H9 (cell line): Measurements from ENCODE around the gene KCNE2. TPM values are rescaled to one million over a fixed set of nuclear protein-coding genes. Genes with fewer than 3 reads are reported as not detected.

Source experiments
- DNase-seq: peaks from one replicate; pipeline ENCODE4 v3.0.0-alpha.2; 2017
- H2AFZ ChIP-seq: one replicate; pipeline ENCODE4 v1.6.1; 2013; ENCODE audit warnings: mild to moderate bottlenecking, low read length, control low read depth, moderate library complexity
- H2AK5ac ChIP-seq: 2 replicates; pipeline ENCODE4 v1.6.1; 2013; ENCODE audit warnings: low read length, control low read depth, mixed read lengths; ENCODE audit not compliant: insufficient read length
- H2BK120ac ChIP-seq: one replicate; pipeline ENCODE4 v1.6.1; 2013; ENCODE audit warnings: low read depth, mild to moderate bottlenecking, low read length, control low read depth, inconsistent platforms; ENCODE audit not compliant: poor library complexity, severe bottlenecking
- H2BK12ac ChIP-seq: 2 replicates; pipeline ENCODE4 v1.6.1; 2013; ENCODE audit warnings: low read length, control low read depth, mixed read lengths, low read depth; ENCODE audit not compliant: insufficient read length
- H2BK15ac ChIP-seq: 2 replicates; pipeline ENCODE4 v1.6.1; 2013; ENCODE audit warnings: low read depth, low read length, control low read depth
- H2BK20ac ChIP-seq: one replicate; pipeline ENCODE4 v1.6.1; 2013; ENCODE audit warnings: low read depth, mild to moderate bottlenecking, low read length, control low read depth, inconsistent platforms; ENCODE audit not compliant: poor library complexity, severe bottlenecking
- H2BK5ac ChIP-seq: 2 replicates; pipeline ENCODE4 v1.6.1; 2013; ENCODE audit warnings: low read length, control low read depth, mixed read lengths; ENCODE audit not compliant: insufficient read length
- H3K14ac ChIP-seq: 2 replicates; pipeline ENCODE4 v1.6.1; 2013; ENCODE audit warnings: low read length, control low read depth; ENCODE audit not compliant: insufficient read depth
- H3K18ac ChIP-seq: 2 replicates; pipeline ENCODE4 v1.6.1; 2013; ENCODE audit warnings: low read depth, mild to moderate bottlenecking, mixed read lengths, low read length, control low read depth; ENCODE audit not compliant: insufficient read length
- H3K23ac ChIP-seq: 2 replicates; pipeline ENCODE4 v1.6.1; 2013; ENCODE audit warnings: low read length, control low read depth, mixed read lengths, low read depth; ENCODE audit not compliant: insufficient read length
- H3K23me2 ChIP-seq: 2 replicates; pipeline ENCODE4 v1.6.1; 2013; ENCODE audit warnings: low read depth, mild to moderate bottlenecking, mixed read lengths, low read length, control low read depth; ENCODE audit not compliant: insufficient read length, poor library complexity, severe bottlenecking
- H3K27ac ChIP-seq: 2 replicates; pipeline ENCODE4 v1.5.1; 2013; ENCODE audit warnings: low read length, control low read depth, mixed read lengths, low read depth; ENCODE audit not compliant: insufficient read length
- H3K27me3 ChIP-seq: 2 replicates; pipeline ENCODE4 v1.6.1; 2013; ENCODE audit warnings: low read length, control low read depth, inconsistent platforms; ENCODE audit not compliant: insufficient read depth
- H3K4ac ChIP-seq: 2 replicates; pipeline ENCODE4 v1.6.1; 2013; ENCODE audit warnings: low read depth, mild to moderate bottlenecking, control low read depth, inconsistent platforms, low read length, moderate library complexity
- H3K4me1 ChIP-seq: 2 replicates; pipeline ENCODE4 v1.6.1; 2013; ENCODE audit warnings: low read length, control low read depth, inconsistent platforms; ENCODE audit not compliant: insufficient read depth
- H3K4me2 ChIP-seq: 2 replicates; pipeline ENCODE4 v1.6.1; 2013; ENCODE audit warnings: low read length, control low read depth, mixed read lengths; ENCODE audit not compliant: insufficient read length, insufficient read depth
- H3K56ac ChIP-seq: 2 replicates; pipeline ENCODE4 v1.6.1; 2013; ENCODE audit warnings: low read depth, mild to moderate bottlenecking, mixed read lengths, low read length, control low read depth; ENCODE audit not compliant: insufficient read length
- H3K79me1 ChIP-seq: 2 replicates; pipeline ENCODE4 v1.6.1; 2013; ENCODE audit warnings: low read depth, mild to moderate bottlenecking, moderate library complexity, low read length, control low read depth, inconsistent platforms; ENCODE audit not compliant: insufficient read depth, poor library complexity, severe bottlenecking
- H3K79me2 ChIP-seq: 2 replicates; pipeline ENCODE4 v1.6.1; 2013; ENCODE audit warnings: low read length, control low read depth, inconsistent platforms; ENCODE audit not compliant: insufficient read depth
- H3K9ac ChIP-seq: 2 replicates; pipeline ENCODE4 v1.6.1; 2013; ENCODE audit warnings: low read length, control low read depth, mixed read lengths; ENCODE audit not compliant: insufficient read length; ENCODE audit errors: extremely low read depth
- H3K9me3 ChIP-seq: one replicate; pipeline ENCODE4 v1.6.1; 2013; ENCODE audit warnings: low read depth, low read length, inconsistent platforms; ENCODE audit not compliant: control insufficient read depth
- H3T11ph ChIP-seq: one replicate; pipeline ENCODE4 v1.6.1; 2013; ENCODE audit warnings: mild to moderate bottlenecking, low read length, control low read depth, inconsistent platforms
- H4K20me1 ChIP-seq: one replicate; pipeline ENCODE4 v1.6.1; 2013; ENCODE audit not compliant: control insufficient read depth, insufficient read length, insufficient read depth
- H4K5ac ChIP-seq: 2 replicates; pipeline ENCODE4 v1.6.1; 2013; ENCODE audit warnings: low read depth, mild to moderate bottlenecking, mixed read lengths, low read length, control low read depth; ENCODE audit not compliant: insufficient read length
- H4K8ac ChIP-seq: replicated peaks from 2 replicates; pipeline ENCODE4 v1.6.1; 2013; ENCODE audit warnings: low read length, control low read depth, mixed read lengths, low read depth; ENCODE audit not compliant: insufficient read length
- H4K91ac ChIP-seq: 2 replicates; pipeline ENCODE4 v1.6.1; 2013; ENCODE audit warnings: low read depth, mild to moderate bottlenecking, moderate library complexity, mixed read lengths, low read length, control low read depth; ENCODE audit not compliant: insufficient read length
- H3K27ac Mint-ChIP-seq, 3 experiments: 2 replicates in 2 of 3; 3 replicates in 1 of 3; pipeline ENCODE4 v1.8.0; 2020 to 2021; ENCODE audit warnings: mixed read lengths in 3 of 3, mild to moderate bottlenecking in 1 of 3, moderate library complexity in 1 of 3
- H3K27me3 Mint-ChIP-seq: 2 replicates; pipeline ENCODE4 v1.8.0; 2021; ENCODE audit warnings: low read depth, mild to moderate bottlenecking, moderate library complexity, mixed read lengths
- H3K36me3 Mint-ChIP-seq, 3 experiments: 2 replicates in 2 of 3; 3 replicates in 1 of 3; pipeline ENCODE4 v1.8.0; 2020 to 2021; ENCODE audit warnings: low read depth in 3 of 3, mixed read lengths in 3 of 3; ENCODE audit not compliant: insufficient read depth in 1 of 3
- H3K4me1 Mint-ChIP-seq, 2 experiments: 2 replicates each; pipeline ENCODE4 v1.8.0; 2020; ENCODE audit warnings: mixed read lengths in 2 of 2
- H3K4me3 Mint-ChIP-seq, 2 experiments: 2 replicates in 1 of 2; 3 replicates in 1 of 2; pipeline ENCODE4 v1.8.0; 2020 to 2021; ENCODE audit warnings: mild to moderate bottlenecking in 2 of 2, mixed read lengths in 2 of 2, moderate library complexity in 1 of 2
- H3K9me3 Mint-ChIP-seq, 2 experiments: 2 replicates in 1 of 2; 3 replicates in 1 of 2; pipeline ENCODE4 v1.8.0; 2020; ENCODE audit warnings: mild to moderate bottlenecking in 2 of 2, mixed read lengths in 2 of 2, moderate library complexity in 1 of 2
- WGBS: extraction: QIAGEN DNeasy Blood & Tissue Kit; methylation state at CpG from one replicate; pipeline ENCODE4 v1.1.7; 2013; ENCODE audit warnings: missing lambda C conversion rate, low lambda C conversion rate, mixed read lengths; ENCODE audit not compliant: insufficient read length; ENCODE audit errors: extremely low coverage; 5-methylcytosine and 5-hydroxymethylcytosine counted together
- total RNA-seq: library from RNA; stranded (reverse); gene quantifications from 2 replicates; pipeline ENCODE4 v1.2.1, GENCODE V29; 2021
- TF ChIP-seq, protein P1 (sequence below): fragments of 200-600 bp; sonication (generic); conservative IDR thresholded peaks from 3 replicates; pipeline ENCODE4 v1.8.0; 2021; ENCODE audit warnings: antibody characterized with exemption, mild to moderate bottlenecking

The KCNE2 gene
- total RNA-seq, 1 experiment from 2014 or later: not detected

DNA sequence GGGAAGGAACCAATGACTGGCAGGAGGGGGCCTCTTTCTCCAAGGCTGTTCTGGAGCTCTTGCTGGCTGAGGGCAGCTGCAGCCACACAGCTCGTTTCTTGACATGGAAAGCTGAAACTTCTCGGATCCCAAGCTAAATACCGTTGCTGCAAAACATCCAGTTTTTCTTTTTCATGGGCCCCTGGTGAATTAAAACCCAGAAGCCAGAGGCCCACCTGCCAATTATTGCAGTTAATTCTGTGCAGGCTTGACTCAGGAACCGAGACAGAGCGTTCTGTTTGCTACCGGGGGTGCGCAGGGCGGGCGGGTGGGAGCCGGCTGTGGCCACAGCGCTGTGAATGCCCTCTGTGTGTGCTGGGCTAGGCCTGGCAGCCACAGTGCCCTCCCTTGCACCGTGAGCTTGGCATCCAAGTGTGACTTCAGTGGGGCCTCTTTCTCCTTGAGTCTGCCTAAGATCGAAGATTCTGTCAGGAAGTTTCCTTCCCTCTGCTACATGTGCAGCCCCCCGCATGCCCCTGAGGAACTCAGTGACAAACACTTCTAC lies 19.9 kb upstream of the KCNE2 start:
- no peak overlapping the region for H2AK5ac ChIP-seq
- Mint-ChIP-seq H3K27me3 (peaks cover 3% of the 10 kb centered on the region), H3K9me3 (no peaks in the 10 kb centered on the region; a peak in 1 of 5 replicates), H3K27ac (no peak overlapping the region), H3K4me3 (no peak overlapping the region), H3K4me1 (peaks cover 2 to 5% of the 10 kb centered on the region in 2 experiments; a peak in 2 of 4 replicates), H3K36me3 (no peaks in the 10 kb centered on the region)
- no peak overlapping the region for H2BK5ac ChIP-seq
- no peak overlapping the region for H3K23ac ChIP-seq
- TF ChIP-seq, protein P1, sequence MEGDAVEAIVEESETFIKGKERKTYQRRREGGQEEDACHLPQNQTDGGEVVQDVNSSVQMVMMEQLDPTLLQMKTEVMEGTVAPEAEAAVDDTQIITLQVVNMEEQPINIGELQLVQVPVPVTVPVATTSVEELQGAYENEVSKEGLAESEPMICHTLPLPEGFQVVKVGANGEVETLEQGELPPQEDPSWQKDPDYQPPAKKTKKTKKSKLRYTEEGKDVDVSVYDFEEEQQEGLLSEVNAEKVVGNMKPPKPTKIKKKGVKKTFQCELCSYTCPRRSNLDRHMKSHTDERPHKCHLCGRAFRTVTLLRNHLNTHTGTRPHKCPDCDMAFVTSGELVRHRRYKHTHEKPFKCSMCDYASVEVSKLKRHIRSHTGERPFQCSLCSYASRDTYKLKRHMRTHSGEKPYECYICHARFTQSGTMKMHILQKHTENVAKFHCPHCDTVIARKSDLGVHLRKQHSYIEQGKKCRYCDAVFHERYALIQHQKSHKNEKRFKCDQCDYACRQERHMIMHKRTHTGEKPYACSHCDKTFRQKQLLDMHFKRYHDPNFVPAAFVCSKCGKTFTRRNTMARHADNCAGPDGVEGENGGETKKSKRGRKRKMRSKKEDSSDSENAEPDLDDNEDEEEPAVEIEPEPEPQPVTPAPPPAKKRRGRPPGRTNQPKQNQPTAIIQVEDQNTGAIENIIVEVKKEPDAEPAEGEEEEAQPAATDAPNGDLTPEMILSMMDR: no peak
- WGBS: no CpG with 5 or more reads among the region's 14 CpGs
- no peaks in the 10 kb centered on the region for H3K23me2 ChIP-seq
- H3K79me2 ChIP-seq: no peaks in the 10 kb centered on the region
- no peak for DNase-seq
- no peak overlapping the region for H3K14ac ChIP-seq
- no peak overlapping the region for H3K4ac ChIP-seq
- H2BK15ac ChIP-seq: no peak overlapping the region
- no peak overlapping the region for H3K27ac ChIP-seq
- H3K9ac ChIP-seq: no peak overlapping the region
- H4K91ac ChIP-seq: no peak overlapping the region
- H2BK120ac ChIP-seq: no peak overlapping the region
- no peaks in the 10 kb centered on the region for H4K20me1 ChIP-seq
- no peak overlapping the region for H2AFZ ChIP-seq
- H4K5ac ChIP-seq: no peak overlapping the region
- no peak overlapping the region for H4K8ac ChIP-seq
- H2BK12ac ChIP-seq: no peak overlapping the region
- H3K18ac ChIP-seq: no peak overlapping the region
- no peaks in the 10 kb centered on the region for H3K27me3 ChIP-seq
- no peak overlapping the region for H2BK20ac ChIP-seq
- H3K79me1 ChIP-seq: no peaks in the 10 kb centered on the region
- H3K4me1 ChIP-seq: no peaks in the 10 kb centered on the region
- no peaks in the 10 kb centered on the region for H3K9me3 ChIP-seq
- H3K4me2 ChIP-seq: no peak overlapping the region
- H3T11ph ChIP-seq: no peak overlapping the region
- H3K56ac ChIP-seq: no peak overlapping the region
